Measurements from ENCODE around the gene RPS2.
A peak's percentile ranks its signal among the peaks of the same experiment; 100 is the strongest.
"Not testable (repeated sequence)": the region's sequence is repeated elsewhere in the genome, so short reads cannot be mapped to it uniquely, and the experiment has no call there.

RPS2 gene

DNA sequence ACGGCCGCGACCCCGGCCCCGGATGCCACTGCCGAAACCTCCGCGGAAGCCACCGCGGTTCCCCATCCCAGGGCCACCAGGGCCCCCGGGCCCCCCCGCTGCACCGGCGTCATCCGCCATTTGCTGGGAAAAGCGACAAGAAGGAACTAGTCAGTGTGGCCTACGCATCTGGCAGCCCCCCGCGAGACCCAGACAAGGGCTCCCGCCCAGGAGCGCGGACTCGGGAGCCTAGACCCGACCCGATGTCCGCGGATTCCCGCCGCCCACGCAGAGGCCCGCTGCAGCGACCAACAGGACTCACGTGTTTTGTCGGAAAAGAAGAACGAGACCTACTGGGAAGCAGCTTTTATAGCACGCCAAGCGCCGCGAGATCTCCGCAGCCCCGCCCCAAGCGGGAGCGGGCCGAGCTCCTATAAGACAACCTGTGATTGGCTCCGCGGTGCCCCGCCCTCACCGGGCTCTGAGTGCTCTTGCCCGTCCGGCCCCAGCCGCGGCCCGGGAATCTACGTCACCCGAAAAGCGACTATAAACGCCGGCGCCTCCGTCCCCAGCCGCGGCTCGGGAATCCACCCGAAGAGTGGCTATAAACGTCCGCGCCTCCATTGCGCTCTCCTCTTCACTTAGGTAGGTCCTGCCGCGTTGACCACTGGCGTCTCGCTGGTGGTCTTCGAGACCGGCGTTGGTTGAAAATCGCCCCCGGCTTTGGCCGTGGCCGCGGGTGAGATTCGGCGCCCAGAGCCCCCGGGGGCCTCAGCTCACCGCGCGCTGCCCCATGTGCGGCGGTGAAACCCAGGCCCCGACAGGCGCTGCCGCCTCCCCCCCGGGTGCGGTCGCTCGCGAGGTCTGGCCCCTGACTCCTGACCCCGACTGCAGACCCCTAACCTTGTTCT lies at the start of gene RPS2:
Gene RPS2 (minus strand): TSS at position 321 of the 890 bp plus-strand sequence. CDS start 201 bp downstream, at position 120.
- peak; percentile 96 to 98 for DNase-seq (ENCODE audit: low read depth in 2 of 2)

GRCh38 chr16:2013527-2013926 lies 48.9 kb upstream of the RPS2 start:
- DNase-seq (ENCODE audit: low read depth in 2 of 2): no peak

- not testable (repeated sequence) for DNase-seq (ENCODE audit: low read depth in 2 of 2)
These were observed 47.1 kb upstream of the RPS2 start for GRCh38 chr16:2011726-2012125.

DNA sequence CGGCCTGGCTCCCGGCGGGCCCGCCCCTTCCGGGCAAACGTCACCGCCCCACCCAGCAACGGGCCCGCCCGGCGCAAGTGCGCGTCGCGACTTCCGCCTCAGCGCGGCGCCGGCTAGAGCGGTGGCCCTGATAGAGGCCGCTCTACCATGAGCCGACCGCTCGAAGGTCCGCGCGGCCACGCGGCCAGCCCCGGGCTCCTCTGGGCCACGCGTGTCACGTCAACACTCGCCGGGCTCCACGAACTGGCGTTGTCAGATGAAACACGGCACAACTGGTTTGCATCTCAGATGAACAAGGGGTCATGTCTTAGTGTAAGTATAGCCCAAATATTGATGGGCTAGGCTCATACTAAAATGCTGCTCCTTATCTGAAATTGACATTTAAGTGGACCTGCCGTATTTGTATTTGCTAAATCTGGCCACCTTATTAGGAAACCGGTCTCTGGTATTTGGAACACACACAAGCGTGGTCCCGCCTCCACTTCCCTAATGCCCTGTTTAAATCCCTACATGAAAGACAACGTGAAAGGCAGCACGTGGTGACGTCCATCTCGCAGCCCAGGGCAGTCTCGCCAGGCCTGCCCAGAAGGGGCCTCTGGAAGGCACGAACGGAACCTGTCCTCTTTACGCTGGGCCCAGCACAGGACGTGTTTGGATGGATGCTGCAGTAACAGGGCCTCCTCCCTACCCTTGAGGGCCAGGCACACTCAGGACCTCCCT lies 45.3 kb upstream of the RPS2 start, which contains the start of gene ZNF598:
Gene ZNF598 (minus strand): TSS at position 31 of the 720 bp plus-strand sequence.
- DNase-seq (ENCODE audit: low read depth in 2 of 2): peak; percentile 66 to 68

- DNase-seq (ENCODE audit: low read depth in 2 of 2): no peak
These were observed 44.6 kb upstream of the RPS2 start for GRCh38 chr16:2009164-2009711.

DNA sequence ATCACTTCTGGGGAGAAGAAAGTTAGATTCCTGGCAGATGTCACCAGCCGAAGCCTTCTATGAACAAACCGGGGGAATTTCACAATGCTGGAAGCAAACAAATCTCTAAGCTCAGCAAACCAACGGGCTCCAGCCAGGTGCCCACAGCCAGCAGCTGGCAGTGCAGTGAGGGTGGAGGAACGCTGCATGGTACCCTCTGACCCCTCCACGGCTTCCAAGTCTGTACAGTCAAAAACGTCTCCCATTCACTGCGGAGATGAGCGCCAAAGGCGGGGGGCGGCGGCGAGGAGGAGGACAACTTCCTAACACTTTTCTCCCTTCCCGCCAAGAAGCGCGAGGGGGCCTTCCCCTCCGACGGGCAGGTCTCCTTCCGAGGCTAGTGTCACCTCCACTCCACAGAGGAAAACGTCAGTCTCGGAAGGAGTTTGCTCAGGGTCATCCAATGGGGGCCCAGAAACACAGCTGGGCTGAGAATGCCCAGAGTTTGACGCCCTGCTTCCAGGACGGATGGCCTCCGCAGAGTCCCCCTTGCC lies 44.1 kb upstream of the RPS2 start:
- DNase-seq (ENCODE audit: low read depth in 2 of 2): no peak

- DNase-seq (ENCODE audit: low read depth in 2 of 2): no peak
These were observed 43.4 kb upstream of the RPS2 start for GRCh38 chr16:2008009-2008526.

DNA sequence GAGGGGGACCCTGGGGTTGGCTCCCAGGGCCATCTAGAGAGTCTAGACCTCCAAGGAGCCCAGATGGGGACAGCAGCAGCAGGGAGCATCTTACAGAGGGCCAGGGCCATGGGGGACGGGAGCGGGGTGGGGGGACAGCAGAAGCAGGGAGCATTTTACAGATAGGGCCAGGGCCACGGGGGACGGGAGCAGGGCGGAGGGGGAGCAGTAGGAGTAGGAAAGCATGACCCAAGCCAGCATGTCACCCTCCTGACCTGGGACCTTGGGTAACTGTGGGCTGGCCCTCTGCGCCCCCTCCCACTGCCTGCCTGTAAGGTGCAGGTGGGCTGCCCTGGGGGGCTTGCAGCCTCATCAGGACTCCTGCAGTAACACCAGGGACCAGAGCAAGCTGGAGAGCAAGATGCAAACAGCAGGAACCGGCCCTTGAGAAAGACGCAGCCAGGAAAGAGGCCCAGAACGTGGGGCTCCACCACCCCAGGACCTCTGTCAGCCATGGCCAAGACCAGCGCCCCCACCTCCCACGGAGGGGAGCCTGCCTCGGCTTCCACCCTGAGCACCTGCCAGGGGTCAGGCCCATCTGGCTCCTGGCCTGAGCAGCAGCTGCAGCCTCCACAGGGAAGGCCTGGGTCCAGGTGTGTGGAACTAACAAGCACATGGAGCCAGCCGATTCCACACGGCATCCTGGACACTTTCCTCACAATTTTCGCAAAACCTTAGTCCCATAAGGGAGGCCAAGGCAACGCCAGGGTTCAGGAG lies 42.6 kb upstream of the RPS2 start:
- DNase-seq (ENCODE audit: low read depth in 2 of 2): no peak

DNA sequence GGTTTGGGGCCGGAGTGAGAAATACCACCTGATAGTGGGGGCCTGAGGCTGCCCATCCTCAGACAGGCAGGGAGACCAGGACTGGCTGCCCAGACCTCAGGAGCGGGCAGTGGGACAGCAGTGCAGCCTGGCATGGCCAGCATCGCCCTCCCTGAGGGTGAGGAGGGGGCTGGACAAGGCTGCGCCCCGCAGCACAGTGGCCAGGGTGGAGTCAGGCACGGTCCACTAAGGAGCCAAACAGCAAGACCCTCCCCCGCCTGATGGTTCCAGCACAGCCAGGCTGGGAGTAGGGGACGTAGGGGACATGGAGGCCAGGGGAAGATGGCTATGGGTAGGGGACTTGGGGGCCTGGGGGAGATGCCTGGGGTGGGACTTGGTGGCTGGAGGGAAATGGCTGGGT lies 41.7 kb upstream of the RPS2 start:
- DNase-seq (ENCODE audit: low read depth in 2 of 2): no peak

- no peak for DNase-seq (ENCODE audit: low read depth in 2 of 2)
These were observed 41.0 kb upstream of the RPS2 start for GRCh38 chr16:2005646-2006045.

DNA sequence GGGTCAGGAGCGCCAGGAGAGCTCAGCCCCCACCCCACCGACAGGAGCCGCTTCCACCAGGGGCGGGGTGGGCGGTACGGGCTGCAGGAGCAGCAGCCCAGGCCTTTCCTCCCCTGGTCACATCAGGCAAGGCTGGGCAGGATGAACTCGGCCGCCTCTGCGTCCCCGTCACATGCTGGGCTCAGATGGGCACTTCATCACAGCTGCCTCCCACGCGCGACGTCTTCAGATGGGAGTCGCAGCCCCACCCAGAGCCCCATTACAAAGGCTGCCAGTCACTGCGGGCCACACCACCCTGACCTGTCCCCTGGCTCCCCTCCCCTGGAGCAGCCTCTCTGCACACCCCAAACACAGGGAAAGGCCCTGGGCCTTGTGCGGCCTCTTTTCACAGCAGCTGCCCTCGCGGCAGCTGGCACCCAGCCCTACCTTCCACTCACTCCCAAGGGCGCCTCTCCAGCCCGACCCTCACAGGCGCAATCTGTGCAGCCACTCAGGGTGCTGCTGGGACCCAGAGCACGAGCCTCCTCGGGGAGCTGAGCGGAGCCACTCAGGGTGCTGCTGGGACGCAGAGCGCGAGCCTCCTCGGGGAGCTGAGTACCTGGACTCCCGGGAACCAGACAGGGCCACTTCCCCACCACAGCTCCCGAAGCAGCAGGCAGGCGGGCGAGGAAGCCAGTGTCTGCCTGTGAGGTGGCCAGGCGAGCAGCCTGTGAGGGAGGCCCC lies 40.3 kb upstream of the RPS2 start:
- DNase-seq (ENCODE audit: low read depth in 2 of 2): no peak

GRCh38 chr16:2003827-2004641 lies 39.4 kb upstream of the RPS2 start:
- peak in 1 of 2 experiments; percentile 21 for DNase-seq (ENCODE audit: low read depth in 2 of 2)

DNA sequence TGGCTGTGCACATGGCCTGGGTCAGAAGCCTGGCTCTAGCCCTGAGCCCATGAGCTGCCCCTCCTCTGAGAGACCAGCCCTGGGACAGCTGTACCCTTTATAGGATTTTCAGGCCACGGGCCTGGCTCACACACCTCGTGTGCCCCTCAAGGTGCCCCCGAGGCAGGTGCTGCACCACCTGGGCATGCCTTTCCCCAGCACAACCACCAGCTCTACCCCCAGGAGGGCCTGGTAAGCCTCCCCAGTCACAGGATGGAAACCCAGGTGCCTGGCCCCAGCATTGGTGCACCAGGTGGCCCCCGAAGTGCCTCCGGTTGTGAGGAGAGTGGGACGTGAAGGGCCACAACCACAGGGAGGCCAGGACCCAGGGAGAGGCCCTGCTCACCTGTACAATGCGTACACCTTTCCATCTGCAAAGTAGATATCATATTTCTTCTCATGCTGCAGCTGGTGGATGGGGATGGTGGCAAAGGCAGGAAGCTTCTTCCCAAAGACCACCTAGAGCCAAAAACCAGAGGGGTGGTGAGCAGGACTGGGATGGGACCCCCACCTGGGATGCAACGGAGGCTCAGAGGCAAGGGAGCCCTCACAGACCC lies 38.7 kb upstream of the RPS2 start:
- no peak for DNase-seq (ENCODE audit: low read depth in 2 of 2)

DNA sequence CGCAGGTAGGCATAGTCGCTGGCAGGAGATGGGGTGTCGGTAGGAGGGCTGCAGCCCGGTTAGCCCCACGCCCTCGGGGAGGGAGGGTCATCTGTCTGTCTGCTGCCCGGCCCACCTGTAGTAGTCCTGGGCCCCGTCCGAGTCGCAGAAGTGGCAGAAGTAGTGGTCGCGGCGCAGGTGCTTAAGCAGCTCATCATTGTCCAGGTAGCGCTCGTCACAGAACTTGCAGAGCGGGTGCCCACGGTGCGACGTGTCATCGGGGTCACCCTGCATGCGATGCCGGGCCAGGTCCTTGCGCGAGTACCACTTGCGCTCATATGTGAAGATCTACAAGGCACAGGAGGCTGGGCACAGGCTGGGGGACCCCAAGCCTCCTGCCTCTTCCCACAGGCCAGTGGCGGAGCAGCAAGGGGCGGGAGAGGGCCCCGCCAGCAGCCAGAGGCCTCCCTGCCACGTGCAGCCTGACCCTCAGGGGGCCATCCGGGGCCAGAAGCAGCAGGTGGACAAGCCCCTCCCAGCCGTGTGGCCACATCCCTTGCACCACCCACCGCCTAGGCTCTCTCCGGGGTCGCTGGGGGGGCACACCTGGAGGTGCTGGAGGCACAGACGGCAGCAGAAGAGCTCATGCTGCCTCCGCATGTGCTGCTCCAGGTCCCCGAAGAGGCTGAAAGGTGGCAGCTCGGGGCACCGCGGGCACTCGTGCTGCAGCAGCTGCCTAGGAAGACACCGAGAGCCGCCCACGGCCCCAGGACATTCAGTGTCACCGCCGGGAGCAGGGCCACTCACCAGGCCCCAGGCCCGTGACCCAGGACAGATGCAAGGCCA lies 38.0 kb upstream of the RPS2 start:
- no peak for DNase-seq (ENCODE audit: low read depth in 2 of 2)

DNA sequence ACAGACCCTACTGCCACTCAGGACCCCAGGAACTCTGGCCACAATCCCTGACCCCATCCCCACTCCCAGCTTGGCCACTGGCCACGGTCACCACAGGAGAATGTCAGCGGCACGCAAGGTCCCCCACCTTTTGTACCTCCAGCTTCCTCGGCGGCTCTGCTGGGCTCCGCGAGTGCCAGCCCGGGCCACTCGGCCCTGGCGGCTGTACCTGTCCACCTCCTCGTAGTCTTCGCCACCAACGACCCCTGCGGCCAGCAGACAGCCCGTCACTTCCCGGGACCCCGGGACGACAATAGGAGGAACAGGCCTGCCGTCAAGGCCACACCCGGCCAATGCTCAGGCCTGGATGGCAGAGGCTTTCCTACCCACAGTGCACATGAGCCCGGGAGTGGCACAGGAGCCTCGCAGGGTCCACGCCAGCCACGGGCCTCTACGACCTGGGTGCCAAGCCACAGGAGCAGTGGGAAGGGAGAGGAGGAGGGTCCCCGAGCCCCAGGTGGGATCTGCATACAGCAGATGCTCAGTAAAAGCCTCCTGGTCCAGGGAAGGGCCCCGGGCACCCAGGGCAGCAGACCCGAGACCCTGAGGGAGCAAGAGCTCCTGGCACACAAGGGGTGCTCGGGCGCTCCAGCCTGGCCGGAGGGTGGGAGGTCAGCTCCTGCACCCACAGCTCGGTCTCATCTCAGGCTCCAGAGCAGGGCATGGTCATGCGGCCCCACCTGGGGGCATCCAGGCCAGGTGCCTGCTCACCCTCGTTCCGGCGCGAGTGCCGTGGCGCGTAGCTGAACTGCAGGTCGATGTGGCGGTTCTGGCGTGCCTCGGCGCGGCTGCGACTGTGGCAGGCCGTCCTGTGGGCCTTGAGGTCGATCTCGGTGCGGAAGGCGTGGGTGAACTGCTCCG lies 37.1 kb upstream of the RPS2 start:
- no peak for DNase-seq (ENCODE audit: low read depth in 2 of 2)

GRCh38 chr16:2001035-2001434 lies 36.4 kb upstream of the RPS2 start:
- no peak for DNase-seq (ENCODE audit: low read depth in 2 of 2)

DNA sequence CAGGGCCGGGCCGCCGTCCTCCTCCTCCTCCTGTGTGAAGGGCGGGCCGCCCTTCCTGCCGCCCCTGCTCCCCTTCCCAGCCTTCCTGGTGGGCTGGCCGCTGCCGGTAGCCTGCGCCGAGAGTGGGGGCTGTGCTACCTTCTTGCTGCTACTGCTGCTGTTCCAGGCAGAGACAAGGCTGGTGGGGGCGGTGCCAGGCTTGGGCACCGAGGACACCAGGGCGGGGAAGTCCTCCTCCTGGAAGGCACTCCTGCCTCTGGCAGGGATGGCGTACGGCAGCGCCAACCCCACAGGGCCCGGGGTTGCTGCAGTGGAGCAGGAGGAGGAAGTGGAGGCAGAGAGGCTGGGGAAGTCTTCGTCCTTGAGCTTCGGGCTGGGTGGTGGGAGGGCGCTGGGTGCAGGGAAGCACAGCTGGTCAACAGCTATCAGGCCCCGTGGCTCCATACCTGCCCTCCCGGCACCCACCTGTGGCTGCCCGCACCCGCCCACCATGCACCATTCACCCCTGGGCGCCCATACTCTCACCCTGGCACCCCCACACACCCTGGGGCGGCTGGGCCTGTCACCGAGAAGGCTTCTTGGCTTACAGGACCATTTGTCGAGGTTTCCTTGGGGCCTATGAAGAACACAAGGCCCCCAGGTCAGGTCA lies 35.4 kb upstream of the RPS2 start:
- DNase-seq (ENCODE audit: low read depth in 2 of 2): no peak

All from fibroblast of skin of left biceps (primary cell).